H9 (cell line): ENCODE results near the gene FBXO48. TPM values are rescaled to one million over a fixed set of nuclear protein-coding genes. Genes with fewer than 3 reads are reported as not detected.

Experiments
- DNase-seq: peaks from one replicate; pipeline ENCODE4 v3.0.0-alpha.2; 2017
- H2AFZ ChIP-seq: one replicate; pipeline ENCODE4 v1.6.1; 2013; ENCODE audit warnings: mild to moderate bottlenecking, low read length, control low read depth, moderate library complexity
- H2AK5ac ChIP-seq: 2 replicates; pipeline ENCODE4 v1.6.1; 2013; ENCODE audit warnings: low read length, control low read depth, mixed read lengths; ENCODE audit not compliant: insufficient read length
- H2BK120ac ChIP-seq: one replicate; pipeline ENCODE4 v1.6.1; 2013; ENCODE audit warnings: low read depth, mild to moderate bottlenecking, low read length, control low read depth, inconsistent platforms; ENCODE audit not compliant: poor library complexity, severe bottlenecking
- H2BK12ac ChIP-seq: 2 replicates; pipeline ENCODE4 v1.6.1; 2013; ENCODE audit warnings: low read length, control low read depth, mixed read lengths, low read depth; ENCODE audit not compliant: insufficient read length
- H2BK15ac ChIP-seq: 2 replicates; pipeline ENCODE4 v1.6.1; 2013; ENCODE audit warnings: low read depth, low read length, control low read depth
- H2BK20ac ChIP-seq: one replicate; pipeline ENCODE4 v1.6.1; 2013; ENCODE audit warnings: low read depth, mild to moderate bottlenecking, low read length, control low read depth, inconsistent platforms; ENCODE audit not compliant: poor library complexity, severe bottlenecking
- H2BK5ac ChIP-seq: 2 replicates; pipeline ENCODE4 v1.6.1; 2013; ENCODE audit warnings: low read length, control low read depth, mixed read lengths; ENCODE audit not compliant: insufficient read length
- H3K14ac ChIP-seq: 2 replicates; pipeline ENCODE4 v1.6.1; 2013; ENCODE audit warnings: low read length, control low read depth; ENCODE audit not compliant: insufficient read depth
- H3K18ac ChIP-seq: 2 replicates; pipeline ENCODE4 v1.6.1; 2013; ENCODE audit warnings: low read depth, mild to moderate bottlenecking, mixed read lengths, low read length, control low read depth; ENCODE audit not compliant: insufficient read length
- H3K23ac ChIP-seq: 2 replicates; pipeline ENCODE4 v1.6.1; 2013; ENCODE audit warnings: low read length, control low read depth, mixed read lengths, low read depth; ENCODE audit not compliant: insufficient read length
- H3K23me2 ChIP-seq: 2 replicates; pipeline ENCODE4 v1.6.1; 2013; ENCODE audit warnings: low read depth, mild to moderate bottlenecking, mixed read lengths, low read length, control low read depth; ENCODE audit not compliant: insufficient read length, poor library complexity, severe bottlenecking
- H3K27ac ChIP-seq: 2 replicates; pipeline ENCODE4 v1.5.1; 2013; ENCODE audit warnings: low read length, control low read depth, mixed read lengths, low read depth; ENCODE audit not compliant: insufficient read length
- H3K27me3 ChIP-seq: 2 replicates; pipeline ENCODE4 v1.6.1; 2013; ENCODE audit warnings: low read length, control low read depth, inconsistent platforms; ENCODE audit not compliant: insufficient read depth
- H3K4ac ChIP-seq: 2 replicates; pipeline ENCODE4 v1.6.1; 2013; ENCODE audit warnings: low read depth, mild to moderate bottlenecking, control low read depth, inconsistent platforms, low read length, moderate library complexity
- H3K4me1 ChIP-seq: 2 replicates; pipeline ENCODE4 v1.6.1; 2013; ENCODE audit warnings: low read length, control low read depth, inconsistent platforms; ENCODE audit not compliant: insufficient read depth
- H3K4me2 ChIP-seq: 2 replicates; pipeline ENCODE4 v1.6.1; 2013; ENCODE audit warnings: low read length, control low read depth, mixed read lengths; ENCODE audit not compliant: insufficient read length, insufficient read depth
- H3K56ac ChIP-seq: 2 replicates; pipeline ENCODE4 v1.6.1; 2013; ENCODE audit warnings: low read depth, mild to moderate bottlenecking, mixed read lengths, low read length, control low read depth; ENCODE audit not compliant: insufficient read length
- H3K79me1 ChIP-seq: 2 replicates; pipeline ENCODE4 v1.6.1; 2013; ENCODE audit warnings: low read depth, mild to moderate bottlenecking, moderate library complexity, low read length, control low read depth, inconsistent platforms; ENCODE audit not compliant: insufficient read depth, poor library complexity, severe bottlenecking
- H3K79me2 ChIP-seq: 2 replicates; pipeline ENCODE4 v1.6.1; 2013; ENCODE audit warnings: low read length, control low read depth, inconsistent platforms; ENCODE audit not compliant: insufficient read depth
- H3K9ac ChIP-seq: 2 replicates; pipeline ENCODE4 v1.6.1; 2013; ENCODE audit warnings: low read length, control low read depth, mixed read lengths; ENCODE audit not compliant: insufficient read length; ENCODE audit errors: extremely low read depth
- H3K9me3 ChIP-seq: one replicate; pipeline ENCODE4 v1.6.1; 2013; ENCODE audit warnings: low read depth, low read length, inconsistent platforms; ENCODE audit not compliant: control insufficient read depth
- H3T11ph ChIP-seq: one replicate; pipeline ENCODE4 v1.6.1; 2013; ENCODE audit warnings: mild to moderate bottlenecking, low read length, control low read depth, inconsistent platforms
- H4K20me1 ChIP-seq: one replicate; pipeline ENCODE4 v1.6.1; 2013; ENCODE audit not compliant: control insufficient read depth, insufficient read length, insufficient read depth
- H4K5ac ChIP-seq: 2 replicates; pipeline ENCODE4 v1.6.1; 2013; ENCODE audit warnings: low read depth, mild to moderate bottlenecking, mixed read lengths, low read length, control low read depth; ENCODE audit not compliant: insufficient read length
- H4K8ac ChIP-seq: replicated peaks from 2 replicates; pipeline ENCODE4 v1.6.1; 2013; ENCODE audit warnings: low read length, control low read depth, mixed read lengths, low read depth; ENCODE audit not compliant: insufficient read length
- H4K91ac ChIP-seq: 2 replicates; pipeline ENCODE4 v1.6.1; 2013; ENCODE audit warnings: low read depth, mild to moderate bottlenecking, moderate library complexity, mixed read lengths, low read length, control low read depth; ENCODE audit not compliant: insufficient read length
- H3K27ac Mint-ChIP-seq, 3 experiments: 2 replicates in 2 of 3; 3 replicates in 1 of 3; pipeline ENCODE4 v1.8.0; 2020 to 2021; ENCODE audit warnings: mixed read lengths in 3 of 3, mild to moderate bottlenecking in 1 of 3, moderate library complexity in 1 of 3
- H3K27me3 Mint-ChIP-seq: 2 replicates; pipeline ENCODE4 v1.8.0; 2021; ENCODE audit warnings: low read depth, mild to moderate bottlenecking, moderate library complexity, mixed read lengths
- H3K36me3 Mint-ChIP-seq, 3 experiments: 2 replicates in 2 of 3; 3 replicates in 1 of 3; pipeline ENCODE4 v1.8.0; 2020 to 2021; ENCODE audit warnings: low read depth in 3 of 3, mixed read lengths in 3 of 3; ENCODE audit not compliant: insufficient read depth in 1 of 3
- H3K4me1 Mint-ChIP-seq, 2 experiments: 2 replicates each; pipeline ENCODE4 v1.8.0; 2020; ENCODE audit warnings: mixed read lengths in 2 of 2
- H3K4me3 Mint-ChIP-seq, 2 experiments: 2 replicates in 1 of 2; 3 replicates in 1 of 2; pipeline ENCODE4 v1.8.0; 2020 to 2021; ENCODE audit warnings: mild to moderate bottlenecking in 2 of 2, mixed read lengths in 2 of 2, moderate library complexity in 1 of 2
- H3K9me3 Mint-ChIP-seq, 2 experiments: 2 replicates in 1 of 2; 3 replicates in 1 of 2; pipeline ENCODE4 v1.8.0; 2020; ENCODE audit warnings: mild to moderate bottlenecking in 2 of 2, mixed read lengths in 2 of 2, moderate library complexity in 1 of 2
- WGBS: extraction: QIAGEN DNeasy Blood & Tissue Kit; methylation state at CpG from one replicate; pipeline ENCODE4 v1.1.7; 2013; ENCODE audit warnings: missing lambda C conversion rate, low lambda C conversion rate, mixed read lengths; ENCODE audit not compliant: insufficient read length; ENCODE audit errors: extremely low coverage; 5-methylcytosine and 5-hydroxymethylcytosine counted together
- total RNA-seq: library from RNA; stranded (reverse); gene quantifications from 2 replicates; pipeline ENCODE4 v1.2.1, GENCODE V29; 2021
- TF ChIP-seq, protein P1 (sequence below): fragments of 200-600 bp; sonication (generic); conservative IDR thresholded peaks from 3 replicates; pipeline ENCODE4 v1.8.0; 2021; ENCODE audit warnings: antibody characterized with exemption, mild to moderate bottlenecking

FBXO48 gene
- total RNA-seq, 1 experiment from 2014 or later, result 1.4 TPM

DNA sequence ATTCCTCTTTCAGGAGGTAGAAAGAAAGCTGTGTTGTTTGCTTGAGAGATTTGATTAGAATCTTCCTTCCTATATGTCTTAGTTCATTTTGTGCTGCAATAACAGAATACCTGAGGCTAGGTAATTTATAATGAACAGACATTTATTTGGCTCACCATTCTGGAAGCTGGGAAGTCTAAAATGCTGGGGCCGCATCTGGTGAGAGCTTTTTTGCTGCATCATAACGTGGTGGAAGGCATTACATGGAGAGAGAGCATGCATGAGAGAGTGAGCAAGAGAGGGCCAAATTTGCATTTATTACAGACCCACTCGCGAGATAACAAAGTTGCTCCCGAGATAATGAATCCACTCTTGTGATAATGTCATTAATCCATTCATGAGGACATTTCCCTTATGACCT, 34.7 kb upstream of the FBXO48 start:
- H3K79me2 ChIP-seq, result no peaks in the 10 kb centered on the region
- H4K5ac ChIP-seq, result no peak overlapping the region
- no peak overlapping the region for H3K4ac ChIP-seq
- no peak overlapping the region for H3K4me3 Mint-ChIP-seq
- H3K4me1 Mint-ChIP-seq, result peaks cover 9% of the 10 kb centered on the region in 2 experiments
- peaks cover 6 to 7% of the 10 kb centered on the region in 2 experiments; a peak in 4 of 5 replicates for H3K9me3 Mint-ChIP-seq
- no peak overlapping the region for H3K23ac ChIP-seq
- H4K8ac ChIP-seq, result no peak overlapping the region
- TF ChIP-seq, protein P1, sequence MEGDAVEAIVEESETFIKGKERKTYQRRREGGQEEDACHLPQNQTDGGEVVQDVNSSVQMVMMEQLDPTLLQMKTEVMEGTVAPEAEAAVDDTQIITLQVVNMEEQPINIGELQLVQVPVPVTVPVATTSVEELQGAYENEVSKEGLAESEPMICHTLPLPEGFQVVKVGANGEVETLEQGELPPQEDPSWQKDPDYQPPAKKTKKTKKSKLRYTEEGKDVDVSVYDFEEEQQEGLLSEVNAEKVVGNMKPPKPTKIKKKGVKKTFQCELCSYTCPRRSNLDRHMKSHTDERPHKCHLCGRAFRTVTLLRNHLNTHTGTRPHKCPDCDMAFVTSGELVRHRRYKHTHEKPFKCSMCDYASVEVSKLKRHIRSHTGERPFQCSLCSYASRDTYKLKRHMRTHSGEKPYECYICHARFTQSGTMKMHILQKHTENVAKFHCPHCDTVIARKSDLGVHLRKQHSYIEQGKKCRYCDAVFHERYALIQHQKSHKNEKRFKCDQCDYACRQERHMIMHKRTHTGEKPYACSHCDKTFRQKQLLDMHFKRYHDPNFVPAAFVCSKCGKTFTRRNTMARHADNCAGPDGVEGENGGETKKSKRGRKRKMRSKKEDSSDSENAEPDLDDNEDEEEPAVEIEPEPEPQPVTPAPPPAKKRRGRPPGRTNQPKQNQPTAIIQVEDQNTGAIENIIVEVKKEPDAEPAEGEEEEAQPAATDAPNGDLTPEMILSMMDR, result no peak
- H3K27ac Mint-ChIP-seq, result no peak overlapping the region
- H2BK15ac ChIP-seq, result no peak overlapping the region
- no peak overlapping the region for H4K91ac ChIP-seq
- H2BK12ac ChIP-seq, result no peak overlapping the region
- no peaks in the 10 kb centered on the region for H3K23me2 ChIP-seq
- no peak overlapping the region for H3K4me2 ChIP-seq
- no peak overlapping the region for H2AK5ac ChIP-seq
- peaks cover under 1 to 6% (median 6%) of the 10 kb centered on the region in 3 experiments; a peak in 6 of 7 replicates for H3K36me3 Mint-ChIP-seq
- H3K18ac ChIP-seq, result no peak overlapping the region
- no peak for DNase-seq
- no peak overlapping the region for H3T11ph ChIP-seq
- no peak overlapping the region for H2BK5ac ChIP-seq
- no peaks in the 10 kb centered on the region for H3K27me3 ChIP-seq
- no peak overlapping the region for H3K56ac ChIP-seq
- no peak overlapping the region for H2BK20ac ChIP-seq
- no CpG with 5 or more reads among the region's 5 CpGs for WGBS
- H2BK120ac ChIP-seq, result no peak overlapping the region
- H3K27ac ChIP-seq, result no peak overlapping the region
- no peak overlapping the region for H3K9ac ChIP-seq
- no peak overlapping the region for H2AFZ ChIP-seq
- no peaks in the 10 kb centered on the region for H4K20me1 ChIP-seq
- H3K79me1 ChIP-seq, result no peaks in the 10 kb centered on the region
- H3K4me1 ChIP-seq, result no peaks in the 10 kb centered on the region; the same call in 1 of the 2 replicates
- peaks cover 1% of the 10 kb centered on the region; the same call in 1 of the 2 replicates for H3K27me3 Mint-ChIP-seq
- peaks cover 5% of the 10 kb centered on the region for H3K9me3 ChIP-seq
- H3K14ac ChIP-seq, result no peak overlapping the region
